GM12878 (cell line): ENCODE data around the gene MYOM1.

Source experiments
- ATF3 ChIP-seq: IDR thresholded peaks from 2 replicates; pipeline ENCODE4 v1.6.1; 2011; ENCODE audit warnings: low read depth, mild to moderate bottlenecking, low read length, moderate library complexity, borderline replicate concordance; ENCODE audit errors: extremely low read depth
- CEBPB ChIP-seq, 2 experiments: fragments of 150-350 bp in 1 of 2; IDR thresholded peaks; 2 replicates each; pipeline ENCODE4 v1.6.1; 2012 to 2014; ENCODE audit warnings: low read depth in 2 of 2, low read length in 2 of 2, borderline replicate concordance in 1 of 2, inconsistent platforms in 1 of 2
- CTCF ChIP-seq, 3 experiments: IDR thresholded peaks in 2 of 3; conservative IDR thresholded peaks in 1 of 3; 2 replicates each; pipeline ENCODE4 v1.5.1; 2011; ENCODE audit warnings: low read depth in 3 of 3, low read length in 3 of 3, mild to moderate bottlenecking in 3 of 3, control low read depth in 2 of 3, moderate library complexity in 2 of 3, inconsistent platforms in 1 of 3, mixed read lengths in 1 of 3; ENCODE audit not compliant: control insufficient read depth in 2 of 3, insufficient read depth in 1 of 3; ENCODE audit errors: extremely low read depth in 1 of 3
- DPF2 ChIP-seq: fragments of 450-650 bp; IDR thresholded peaks from 2 replicates; pipeline ENCODE4 v1.6.1; 2017; ENCODE audit warnings: mild to moderate bottlenecking
- E2F4 ChIP-seq: IDR thresholded peaks from 2 replicates; pipeline ENCODE4 v1.6.1; 2012; ENCODE audit warnings: low read depth, low read length, improper control_type of control experiment
- EGR1 ChIP-seq, 2 experiments: IDR thresholded peaks; 1 replicate in 1 of 2; 2 replicates in 1 of 2; pipeline ENCODE4 v1.6.1; 2011 to 2012; ENCODE audit warnings: low read depth in 2 of 2, low read length in 2 of 2, borderline replicate concordance in 1 of 2, mild to moderate bottlenecking in 1 of 2, moderate library complexity in 1 of 2
- EZH2 ChIP-seq: IDR thresholded peaks from 2 replicates; pipeline ENCODE4 v1.6.1; 2012; ENCODE audit warnings: low read depth, mild to moderate bottlenecking, control low read depth, inconsistent platforms, low read length, borderline replicate concordance; ENCODE audit not compliant: control insufficient read depth
- GABPA ChIP-seq: IDR thresholded peaks from 2 replicates; pipeline ENCODE4 v1.6.1; 2014; ENCODE audit warnings: antibody characterized with exemption, low read depth, mild to moderate bottlenecking, inconsistent platforms
- HDGF ChIP-seq: fragments of 450-650 bp; IDR thresholded peaks from 2 replicates; pipeline ENCODE4 v1.6.1; 2016; ENCODE audit warnings: antibody characterized with exemption
- NR2C2 ChIP-seq: IDR thresholded peaks from 2 replicates; pipeline ENCODE4 v1.6.1; 2011; ENCODE audit warnings: borderline replicate concordance, low read depth; ENCODE audit not compliant: control insufficient read depth, insufficient read length
- POLR2A ChIP-seq: IDR thresholded peaks from 2 replicates; pipeline ENCODE4 v1.6.1; 2011; ENCODE audit warnings: low read depth, mild to moderate bottlenecking, low read length
- SMARCA5 ChIP-seq: fragments of 450-650 bp; IDR thresholded peaks from 2 replicates; pipeline ENCODE4 v1.6.1; 2017; ENCODE audit warnings: mild to moderate bottlenecking
- TF ChIP-seq, protein P1 (sequence below): fragments of 450-650 bp; IDR thresholded peaks from 2 replicates; pipeline ENCODE4 v1.6.1; 2016; ENCODE audit warnings: mild to moderate bottlenecking

DNA sequence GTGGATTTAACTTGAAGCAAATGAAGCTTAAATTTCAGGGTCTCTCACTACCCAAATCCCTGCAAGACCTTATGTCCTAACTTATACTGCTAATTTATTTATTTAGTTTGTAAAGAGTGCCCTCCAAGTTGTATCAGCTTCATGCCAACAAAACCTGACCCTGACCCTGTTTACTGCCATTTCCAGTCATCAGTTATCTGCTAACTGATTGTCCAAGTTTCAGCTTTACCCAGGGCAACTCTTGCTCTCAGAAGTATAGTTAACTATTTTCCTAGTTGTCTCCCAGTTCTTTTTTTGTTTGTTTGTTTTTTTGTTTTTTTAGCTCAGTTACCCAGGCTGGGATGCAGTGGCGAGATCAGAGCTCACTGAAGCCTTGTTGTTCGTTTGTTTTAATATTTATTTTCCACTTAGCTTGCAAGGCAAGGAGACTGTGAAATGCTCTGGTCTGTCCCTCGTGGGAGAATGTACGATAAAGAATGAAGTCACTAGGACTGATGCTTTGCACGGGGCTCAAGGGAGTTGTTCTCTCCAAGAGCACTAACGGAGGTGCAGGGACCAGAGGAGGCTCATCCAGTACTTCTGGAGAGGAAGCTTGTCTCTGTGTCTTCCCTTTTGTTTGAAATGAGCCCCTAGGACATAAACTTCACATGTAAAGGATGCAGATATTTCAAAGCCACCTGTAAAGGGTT lies 35.3 kb downstream of the MYOM1 start:
- TF ChIP-seq CEBPB (IDR thresholded peaks at IDR 0.05; ENCODE audit: borderline replicate concordance in 1 of 2, low read depth in 2 of 2, low read length in 2 of 2) = no peak
- TF ChIP-seq ATF3 = no peak
- TF ChIP-seq DPF2 = no peak
- TF ChIP-seq POLR2A = no peak
- no peak for TF ChIP-seq EGR1 (IDR thresholded peaks at IDR 0.05; ENCODE audit: borderline replicate concordance in 1 of 2, low read depth in 2 of 2, low read length in 2 of 2)
- no peak for TF ChIP-seq GABPA
- TF ChIP-seq CTCF (IDR thresholded peaks at IDR 0.05 in 2 of 3, conservative IDR thresholded peaks at IDR 0.05 in 1 of 3; ENCODE audit: control insufficient read depth in 2 of 3, extremely low read depth in 1 of 3, insufficient read depth in 1 of 3, low read depth in 3 of 3, low read length in 3 of 3) = no peak
- TF ChIP-seq E2F4 = no peak
- no peak for TF ChIP-seq NR2C2
- TF ChIP-seq, protein P1, sequence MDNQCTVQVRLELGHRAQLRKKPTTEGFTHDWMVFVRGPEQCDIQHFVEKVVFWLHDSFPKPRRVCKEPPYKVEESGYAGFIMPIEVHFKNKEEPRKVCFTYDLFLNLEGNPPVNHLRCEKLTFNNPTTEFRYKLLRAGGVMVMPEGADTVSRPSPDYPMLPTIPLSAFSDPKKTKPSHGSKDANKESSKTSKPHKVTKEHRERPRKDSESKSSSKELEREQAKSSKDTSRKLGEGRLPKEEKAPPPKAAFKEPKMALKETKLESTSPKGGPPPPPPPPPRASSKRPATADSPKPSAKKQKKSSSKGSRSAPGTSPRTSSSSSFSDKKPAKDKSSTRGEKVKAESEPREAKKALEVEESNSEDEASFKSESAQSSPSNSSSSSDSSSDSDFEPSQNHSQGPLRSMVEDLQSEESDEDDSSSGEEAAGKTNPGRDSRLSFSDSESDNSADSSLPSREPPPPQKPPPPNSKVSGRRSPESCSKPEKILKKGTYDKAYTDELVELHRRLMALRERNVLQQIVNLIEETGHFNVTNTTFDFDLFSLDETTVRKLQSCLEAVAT = no peak
- no peak for TF ChIP-seq SMARCA5
- no peak for TF ChIP-seq EZH2
- no peak for TF ChIP-seq HDGF
